Sigmoid colon (tissue), 4 donors: ENCODE data around the gene SLN.

Source experiments
- CTCF ChIP-seq, 4 experiments: fragments of 450-650 bp in 3 of 4; fragments of 200-600 bp in 1 of 4; IDR thresholded peaks; one replicate each; pipeline ENCODE4 v1.5.1; 2016 to 2019; ENCODE audit warnings: antibody characterized with exemption in 4 of 4, mild to moderate bottlenecking in 3 of 4, moderate library complexity in 2 of 4
- EP300 ChIP-seq, 4 donors: sonication (generic); formaldehyde crosslinking; IDR thresholded peaks; one replicate each; pipeline ENCODE4 v1.6.1; 2017; ENCODE audit warnings: antibody characterized with exemption in 4 of 4
- POLR2A ChIP-seq, 2 donors: fragments of 450-650 bp; IDR thresholded peaks; one replicate each; pipeline ENCODE4 v1.6.1; 2016; ENCODE audit warnings: antibody characterized with exemption in 2 of 2, mild to moderate bottlenecking in 2 of 2, moderate library complexity in 2 of 2

GRCh38 chr11:107696140-107696539, 15.7 kb downstream of the SLN start:
- TF ChIP-seq CTCF (IDR thresholded peaks at IDR 0.05) (no peak), POLR2A (IDR thresholded peaks at IDR 0.05) (no peak), EP300 (IDR thresholded peaks at IDR 0.05) (no peak)
